ENCODE data around the gene FAM89B. TPM values are rescaled to one million over a fixed set of nuclear protein-coding genes. Genes with fewer than 3 reads are reported as not detected.

Gene FAM89B
- total and polyA plus RNA-seq, 8 donors: 22.7 to 49.1 (median 32.7) TPM

DNA sequence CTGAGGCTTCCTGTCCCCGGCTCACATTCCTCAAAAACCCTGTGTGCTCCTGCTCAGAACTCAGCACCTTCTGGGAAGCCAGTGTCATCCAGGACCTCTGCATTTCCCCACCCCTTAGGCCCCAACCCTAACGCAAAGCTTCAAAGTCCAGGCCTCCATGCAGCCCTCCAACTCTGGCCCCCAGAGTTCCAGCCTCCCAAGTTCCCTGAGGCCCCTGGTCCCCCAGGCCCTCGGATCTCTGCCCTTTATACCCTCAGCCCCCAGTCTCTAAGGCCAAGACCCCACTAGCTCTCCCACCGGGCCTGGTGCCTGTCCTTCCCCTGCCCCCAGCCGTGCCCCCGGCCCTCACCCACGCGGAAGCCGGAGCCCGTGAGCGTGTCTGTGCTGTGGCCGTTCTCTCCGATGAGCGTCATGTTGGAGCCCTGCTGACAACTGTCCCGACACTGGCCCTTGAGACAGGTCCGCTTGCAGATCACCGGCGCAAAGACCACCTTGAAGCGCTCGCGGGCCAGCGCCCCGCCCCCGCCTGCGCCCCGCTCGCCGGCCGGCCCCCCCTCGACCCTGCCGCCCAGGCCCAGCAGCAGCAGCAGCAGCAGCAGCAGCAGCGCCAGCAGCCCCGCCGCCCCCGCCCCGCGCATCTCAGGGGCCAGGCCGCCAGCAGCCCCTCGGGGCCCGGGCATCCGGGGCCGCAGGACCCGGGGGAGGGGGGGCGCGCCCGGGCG lies 14.9 kb upstream of the FAM89B start:
- WGBS, 2 donors: 1 to 2% methylated on average over 29 to 47 of the region's 47 CpGs
- H3K4me3 ChIP-seq: peak overlapping the region; percentile 26 to 59 (median 51)
- no peaks in the 10 kb centered on the region for H3K9me3 ChIP-seq
- intact Hi-C loops (cut with DNase I): no loop called here
- peak overlapping the region; percentile 86 to 95 (median 94) for H3K27ac ChIP-seq
- TF ChIP-seq, protein P1, sequence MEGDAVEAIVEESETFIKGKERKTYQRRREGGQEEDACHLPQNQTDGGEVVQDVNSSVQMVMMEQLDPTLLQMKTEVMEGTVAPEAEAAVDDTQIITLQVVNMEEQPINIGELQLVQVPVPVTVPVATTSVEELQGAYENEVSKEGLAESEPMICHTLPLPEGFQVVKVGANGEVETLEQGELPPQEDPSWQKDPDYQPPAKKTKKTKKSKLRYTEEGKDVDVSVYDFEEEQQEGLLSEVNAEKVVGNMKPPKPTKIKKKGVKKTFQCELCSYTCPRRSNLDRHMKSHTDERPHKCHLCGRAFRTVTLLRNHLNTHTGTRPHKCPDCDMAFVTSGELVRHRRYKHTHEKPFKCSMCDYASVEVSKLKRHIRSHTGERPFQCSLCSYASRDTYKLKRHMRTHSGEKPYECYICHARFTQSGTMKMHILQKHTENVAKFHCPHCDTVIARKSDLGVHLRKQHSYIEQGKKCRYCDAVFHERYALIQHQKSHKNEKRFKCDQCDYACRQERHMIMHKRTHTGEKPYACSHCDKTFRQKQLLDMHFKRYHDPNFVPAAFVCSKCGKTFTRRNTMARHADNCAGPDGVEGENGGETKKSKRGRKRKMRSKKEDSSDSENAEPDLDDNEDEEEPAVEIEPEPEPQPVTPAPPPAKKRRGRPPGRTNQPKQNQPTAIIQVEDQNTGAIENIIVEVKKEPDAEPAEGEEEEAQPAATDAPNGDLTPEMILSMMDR (IDR thresholded peaks at IDR 0.05): no peak
- H3K4me1 ChIP-seq: peaks cover 8 to 32% (median 12%) of the 10 kb centered on the region in 3 donors
- peak in 4 of 6 donors; percentile 24 to 79 (median 50) for DNase-seq
- no peaks in the 10 kb centered on the region for H3K36me3 ChIP-seq
- FAIRE-seq: no peak
- no peaks in the 10 kb centered on the region for H3K27me3 ChIP-seq
- ATAC-seq: peak in 1 of 4 donors; percentile 2

DNA sequence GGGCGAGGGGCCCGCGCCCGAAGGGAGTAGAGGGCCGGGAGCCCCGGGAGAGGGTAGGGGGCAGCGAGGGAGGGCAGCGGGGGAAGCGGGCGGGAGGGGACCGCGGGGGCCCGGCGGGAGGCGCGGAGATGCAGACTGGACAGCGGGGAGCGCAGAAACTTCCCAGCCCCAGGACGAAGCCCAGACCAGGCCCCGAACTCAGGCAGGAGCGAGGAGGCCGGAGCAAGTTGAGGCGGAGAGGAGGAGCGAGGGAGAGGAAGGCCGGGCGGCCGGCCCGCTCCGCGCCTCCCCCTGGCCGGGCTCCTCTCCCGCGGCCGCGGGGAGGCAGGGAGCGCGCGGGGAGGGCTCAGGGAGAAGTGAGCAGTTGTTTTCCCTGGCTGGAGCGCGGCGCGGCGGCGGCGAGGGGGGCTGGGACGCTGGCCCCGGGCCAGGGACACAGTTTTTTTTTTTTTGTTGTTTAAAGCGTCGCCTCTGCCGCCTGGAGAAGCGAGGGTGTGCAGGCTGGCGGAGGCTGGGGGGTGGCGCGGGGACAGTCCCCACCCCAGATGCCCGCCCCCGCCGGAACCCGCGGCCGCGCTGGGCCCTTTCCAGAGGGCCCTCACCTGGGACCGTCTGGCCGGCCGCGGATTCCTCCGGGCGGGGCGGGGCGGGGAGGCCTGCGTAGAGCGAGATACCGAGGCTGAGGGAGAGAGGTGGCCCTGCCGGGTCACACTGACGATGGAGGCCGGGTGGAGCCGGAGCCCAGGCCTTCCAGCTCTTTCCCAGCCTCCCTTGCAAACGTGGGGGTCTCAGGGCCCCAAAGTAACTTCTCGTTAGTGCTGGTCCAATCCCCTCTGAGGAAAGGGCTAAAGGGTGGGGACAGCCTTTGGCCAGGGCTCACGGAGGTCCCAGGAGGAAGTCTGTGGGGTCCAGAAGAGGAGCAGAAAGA lies 14.1 kb upstream of the FAM89B start, which contains the start of gene LTBP3:
TSS of gene LTBP3 (minus strand) at position 358 of the 928 bp plus-strand sequence. CDS start 400 bp downstream, outside the sequence.
- WGBS, 2 donors: 1% methylated on average over 40 to 79 of the region's 79 CpGs
- FAIRE-seq (no peak), ATAC-seq (peak; percentile 83 to 90 (median 86)), DNase-seq (peak; percentile 82 to 94 (median 90))
- TF ChIP-seq, protein P1 (IDR thresholded peaks at IDR 0.05): no peak
- Histone ChIP-seq H3K4me3 (peak within 1 kb of the TSS; percentile 26 to 59 (median 51)), H3K36me3 (no peaks in the 10 kb centered on the region), H3K4me1 (peaks cover 8 to 32% (median 12%) of the 10 kb centered on the region in 3 donors), H3K27me3 (no peaks in the 10 kb centered on the region), H3K9me3 (no peaks in the 10 kb centered on the region), H3K27ac (peak within 1 kb of the TSS; percentile 86 to 95 (median 94))
- intact Hi-C loops (cut with DNase I): no loop called here

DNA sequence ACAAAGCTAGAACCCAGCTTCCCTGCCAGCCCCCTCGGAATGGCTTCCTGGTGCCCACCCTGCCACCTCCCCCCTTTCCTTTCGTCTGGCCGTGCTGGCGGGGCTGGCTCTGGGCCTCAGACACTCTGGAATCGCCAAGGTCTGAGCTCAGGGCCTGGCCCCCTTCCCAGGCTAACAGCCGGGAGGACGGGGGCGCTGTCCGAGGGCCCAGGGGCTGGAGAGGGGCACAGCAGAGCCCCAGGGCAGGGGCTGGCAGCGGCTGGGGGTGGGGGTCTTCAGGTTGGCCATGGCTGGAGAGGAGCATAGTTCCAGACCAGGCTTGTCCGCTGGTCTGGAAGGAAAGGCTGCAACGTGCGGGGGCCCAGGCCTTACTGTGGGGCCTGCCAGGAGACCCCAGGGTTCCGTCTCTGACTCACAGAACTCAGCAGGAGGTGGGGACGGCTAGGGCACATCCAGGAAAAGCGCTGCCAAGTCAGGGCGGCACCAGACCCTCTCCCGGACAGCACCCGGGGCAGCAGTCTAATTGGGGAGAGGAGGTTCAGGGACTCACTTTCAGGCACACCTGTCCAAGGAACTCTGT lies 13.3 kb upstream of the FAM89B start:
- no peaks in the 10 kb centered on the region for H3K27me3 ChIP-seq
- peak overlapping the region; percentile 86 to 95 (median 94) for H3K27ac ChIP-seq
- TF ChIP-seq, protein P1 (IDR thresholded peaks at IDR 0.05): no peak
- no peaks in the 10 kb centered on the region for H3K9me3 ChIP-seq
- peak in 3 of 6 donors; percentile 64 to 87 (median 85) for DNase-seq
- peak overlapping the region in 2 of 4 donors; percentile 55 to 59 for H3K4me3 ChIP-seq
- no peaks in the 10 kb centered on the region for H3K36me3 ChIP-seq
- peaks cover 8 to 32% (median 12%) of the 10 kb centered on the region in 3 donors for H3K4me1 ChIP-seq
- FAIRE-seq: no peak
- peak; percentile 45 to 62 (median 54) for ATAC-seq
- intact Hi-C loops (cut with DNase I): no loop called here
- 33 to 40% methylated on average over 19 of the region's 19 CpGs for WGBS, 2 donors

DNA sequence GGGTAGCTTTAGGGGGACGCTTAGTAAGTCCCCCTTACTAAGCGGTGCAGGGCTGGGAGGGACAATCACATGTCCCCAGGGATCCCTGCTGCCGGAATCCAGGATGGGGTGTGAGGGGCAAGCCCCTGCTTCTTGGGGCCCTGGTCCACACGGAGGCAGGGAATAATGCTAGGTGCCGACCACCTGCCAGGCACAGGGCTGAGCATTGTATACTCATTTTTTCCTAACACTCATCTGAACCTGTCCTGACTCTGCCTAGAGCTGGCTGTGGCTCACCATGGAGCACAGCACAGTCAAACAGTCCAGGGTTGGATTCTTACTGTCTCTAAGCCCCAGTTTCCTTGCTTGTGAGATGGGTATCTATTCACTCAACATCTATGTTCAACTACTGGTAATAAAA lies 12.8 kb upstream of the FAM89B start:
- Histone ChIP-seq H3K4me3 (no peak overlapping the region), H3K9me3 (no peaks in the 10 kb centered on the region), H3K36me3 (no peaks in the 10 kb centered on the region), H3K4me1 (peaks cover 8 to 32% (median 12%) of the 10 kb centered on the region in 3 donors), H3K27me3 (no peaks in the 10 kb centered on the region), H3K27ac (peak overlapping the region; percentile 86 to 95 (median 94))
- DNase-seq: peak in 1 of 6 donors; percentile 51
- TF ChIP-seq, protein P1 (IDR thresholded peaks at IDR 0.05): no peak
- WGBS, 2 donors: 68 to 75% methylated on average over 5 of the region's 5 CpGs
- ATAC-seq: no peak
- no peak for FAIRE-seq
- intact Hi-C loops (cut with DNase I): no loop called here

Data from pancreas (tissue), 10 donors.